Mammary epithelial cell (primary cell): ENCODE results near the gene CWF19L1.
"Not testable (repeated sequence)": the region's sequence is repeated elsewhere in the genome, so short reads cannot be mapped to it uniquely, and the experiment has no call there.

Experiments
- CTCF ChIP-seq, 2 donors: IDR thresholded peaks in 1 of 2; conservative IDR thresholded peaks in 1 of 2; 2 replicates each; pipeline ENCODE4 v1.5.1; 2011 to 2012; ENCODE audit warnings: inconsistent platforms in 2 of 2, low read length in 2 of 2, mild to moderate bottlenecking in 2 of 2, control low read depth in 1 of 2, low read depth in 1 of 2; ENCODE audit not compliant: insufficient read depth in 1 of 2; ENCODE audit errors: extremely low read depth in 1 of 2
- EZH2 ChIP-seq: IDR thresholded peaks from 2 replicates; pipeline ENCODE4 v1.6.1; 2012; ENCODE audit warnings: low read length, inconsistent platforms, borderline replicate concordance

GRCh38 chr10:100276971-100277370, 9.5 kb upstream of the CWF19L1 start:
- not testable (repeated sequence) for TF ChIP-seq CTCF (conservative IDR thresholded peaks at IDR 0.05 in 1 of 2, IDR thresholded peaks at IDR 0.05 in 1 of 2; ENCODE audit: extremely low read depth in 1 of 2, insufficient read depth in 1 of 2, low read depth in 1 of 2, low read length in 2 of 2); EZH2
